ENCODE measurements around the gene DUSP18.
A peak's percentile ranks its signal among the peaks of the same experiment; 100 is the strongest.

Gene DUSP18

DNA sequence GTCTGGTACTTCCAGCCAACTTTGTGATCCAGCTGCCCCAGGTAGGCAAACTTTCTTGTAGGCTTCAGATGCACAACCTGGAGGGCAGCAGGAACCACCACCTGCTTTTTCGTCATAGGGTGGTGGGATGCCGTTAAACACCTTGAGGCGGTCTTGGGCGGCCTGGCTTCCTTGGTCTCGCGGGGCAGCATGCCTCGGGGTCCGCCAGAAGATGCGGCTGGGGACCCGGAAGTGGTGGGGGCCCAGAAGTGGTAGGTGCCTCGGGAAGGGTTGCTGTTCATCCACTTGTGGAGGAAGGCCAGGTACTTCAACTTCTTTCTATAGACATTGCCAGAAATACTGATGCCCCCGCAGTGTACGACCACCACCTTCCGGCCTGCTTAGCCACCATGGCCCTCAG, 13.3 kb downstream of the DUSP18 start:
- no peaks in the 10 kb centered on the region for H3K27me3 ChIP-seq (replicated peaks; ENCODE audit: control insufficient read depth, insufficient read depth, low read length)
- no peak overlapping the region for H3K4me3 ChIP-seq (ENCODE audit: low read length)
- no peaks in the 10 kb centered on the region for H3K36me3 ChIP-seq (ENCODE audit: control insufficient read depth, insufficient read depth, low read length, severe bottlenecking)
- no peaks in the 10 kb centered on the region for H3K9me3 ChIP-seq (ENCODE audit: control insufficient read depth, low read length)
- H3K4me1 ChIP-seq (ENCODE audit: control insufficient read depth, insufficient read depth, low read length) = peaks cover under 1% of the 10 kb centered on the region
- DNase-seq (ENCODE audit: low read depth) = no peak
- no peak overlapping the region for H3K9ac ChIP-seq (ENCODE audit: low read length)

DNA sequence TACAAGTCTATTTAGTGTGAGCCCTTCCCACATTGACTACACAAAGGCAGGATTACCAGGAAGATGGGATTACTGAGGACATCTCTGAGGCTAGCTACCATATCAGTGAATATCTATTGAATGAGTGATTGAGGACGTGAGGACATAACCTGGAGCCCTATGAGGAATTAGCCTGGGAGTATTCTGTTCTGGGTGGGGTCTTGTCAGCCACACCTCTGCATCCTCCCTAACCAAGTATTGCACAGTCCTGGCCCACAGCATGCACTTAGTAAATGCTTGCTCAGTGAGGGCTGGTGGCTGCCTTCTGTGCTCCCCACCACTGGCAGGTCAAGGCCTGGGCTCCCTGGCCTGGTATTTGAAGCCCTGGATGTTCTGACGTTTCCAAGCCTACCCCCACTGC, 14.8 kb downstream of the DUSP18 start:
- H3K27me3 ChIP-seq (replicated peaks; ENCODE audit: control insufficient read depth, insufficient read depth, low read length) = no peaks in the 10 kb centered on the region
- H3K4me3 ChIP-seq (ENCODE audit: low read length) = no peak overlapping the region
- H3K9me3 ChIP-seq (ENCODE audit: control insufficient read depth, low read length) = no peaks in the 10 kb centered on the region
- DNase-seq (ENCODE audit: low read depth) = no peak
- peaks cover 4% of the 10 kb centered on the region for H3K4me1 ChIP-seq (ENCODE audit: control insufficient read depth, insufficient read depth, low read length)
- no peaks in the 10 kb centered on the region for H3K36me3 ChIP-seq (ENCODE audit: control insufficient read depth, insufficient read depth, low read length, severe bottlenecking)
- no peak overlapping the region for H3K9ac ChIP-seq (ENCODE audit: low read length)

DNA sequence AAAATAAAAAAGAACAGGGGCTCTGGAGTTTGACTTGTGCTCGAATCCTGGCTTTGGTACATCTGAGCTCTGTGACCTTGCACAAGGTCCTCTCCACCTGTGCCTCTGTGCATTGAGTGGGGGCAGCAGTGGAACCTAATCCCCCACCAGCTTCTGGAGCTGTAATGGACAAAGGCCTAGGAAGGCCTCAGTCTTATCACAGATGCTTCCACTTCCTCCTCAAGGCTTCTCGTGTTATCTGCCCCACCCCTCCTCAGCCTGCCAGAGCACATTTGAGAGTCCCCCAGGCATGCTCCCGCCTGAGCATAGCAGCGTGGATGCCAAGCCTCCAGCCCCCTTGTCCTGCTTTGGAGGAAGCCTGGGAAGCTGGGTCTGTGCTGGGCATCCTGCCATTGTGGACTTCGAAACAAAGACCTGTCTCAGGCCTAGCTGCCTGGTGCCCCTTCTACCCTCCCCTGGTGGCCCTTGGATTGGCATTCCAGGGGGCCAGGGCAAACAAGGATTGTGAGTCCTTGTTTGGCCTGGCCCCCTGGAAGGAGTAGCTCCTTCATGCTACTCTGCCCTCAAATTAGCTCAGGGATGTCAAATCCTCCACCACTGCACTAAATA, 17.1 kb downstream of the DUSP18 start:
- no peak overlapping the region for H3K9ac ChIP-seq (ENCODE audit: low read length)
- DNase-seq (ENCODE audit: low read depth) = no peak
- no peak overlapping the region for H3K4me3 ChIP-seq (ENCODE audit: low read length)
- no peaks in the 10 kb centered on the region for H3K9me3 ChIP-seq (ENCODE audit: control insufficient read depth, low read length)
- H3K4me1 ChIP-seq (ENCODE audit: control insufficient read depth, insufficient read depth, low read length) = peaks cover 4% of the 10 kb centered on the region
- H3K36me3 ChIP-seq (ENCODE audit: control insufficient read depth, insufficient read depth, low read length, severe bottlenecking) = no peaks in the 10 kb centered on the region
- no peaks in the 10 kb centered on the region for H3K27me3 ChIP-seq (replicated peaks; ENCODE audit: control insufficient read depth, insufficient read depth, low read length)

DNA sequence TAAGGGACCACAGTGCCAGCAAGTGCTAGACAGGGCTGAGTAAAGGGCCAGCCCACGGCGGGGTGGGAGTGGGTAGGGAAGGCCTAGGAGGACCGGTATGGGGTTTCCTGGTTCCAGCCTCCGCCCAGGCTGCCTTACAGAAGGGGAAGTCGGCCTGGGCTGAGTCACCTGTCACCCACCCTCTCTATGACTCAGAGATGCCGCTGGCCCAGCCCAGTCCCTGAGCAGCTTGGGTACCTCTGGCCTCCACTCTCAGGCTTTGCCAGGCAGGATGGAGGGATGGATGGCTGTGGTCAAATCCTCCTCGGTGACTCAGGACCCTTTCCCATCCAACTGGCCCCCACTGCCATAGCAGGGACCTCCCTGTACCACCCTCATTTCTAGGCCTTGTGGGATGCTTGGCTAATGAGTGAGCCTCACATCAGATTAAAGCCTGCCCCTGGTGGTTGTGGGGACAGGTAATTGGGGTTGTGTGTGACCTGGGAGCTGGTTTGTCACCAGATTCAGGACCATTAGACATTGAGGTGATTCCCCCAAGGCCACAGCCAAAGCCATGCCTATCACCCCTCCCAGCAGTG, 18.2 kb downstream of the DUSP18 start:
- no peaks in the 10 kb centered on the region for H3K36me3 ChIP-seq (ENCODE audit: control insufficient read depth, insufficient read depth, low read length, severe bottlenecking)
- no peaks in the 10 kb centered on the region for H3K9me3 ChIP-seq (ENCODE audit: control insufficient read depth, low read length)
- H3K27me3 ChIP-seq (replicated peaks; ENCODE audit: control insufficient read depth, insufficient read depth, low read length) = no peaks in the 10 kb centered on the region
- no peak overlapping the region for H3K4me3 ChIP-seq (ENCODE audit: low read length)
- no peak overlapping the region for H3K9ac ChIP-seq (ENCODE audit: low read length)
- peak; percentile 66 for DNase-seq (ENCODE audit: low read depth)
- H3K4me1 ChIP-seq (ENCODE audit: control insufficient read depth, insufficient read depth, low read length) = peaks cover 10% of the 10 kb centered on the region

DNA sequence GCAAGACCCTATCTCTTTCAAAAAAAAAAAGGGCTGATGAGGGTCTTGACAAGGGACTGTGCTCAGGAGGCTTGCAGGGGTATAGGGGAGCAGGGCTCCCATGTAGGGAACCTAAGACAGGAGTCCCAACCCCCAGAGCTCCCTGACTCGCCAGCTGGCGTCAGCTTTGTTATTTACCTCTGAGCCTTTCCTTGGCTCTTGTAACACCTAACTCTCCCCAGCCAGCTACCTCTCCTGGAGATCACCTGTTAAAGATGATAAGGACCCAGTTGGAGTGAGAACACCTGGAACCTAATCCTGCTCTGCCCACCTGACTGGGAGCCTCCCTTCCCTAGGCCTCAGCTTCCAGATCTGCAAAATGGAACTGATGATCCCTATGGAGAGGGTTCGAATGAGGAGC, 18.9 kb downstream of the DUSP18 start:
- Histone ChIP-seq H3K27me3 (replicated peaks; ENCODE audit: control insufficient read depth, insufficient read depth, low read length) (no peaks in the 10 kb centered on the region), H3K36me3 (ENCODE audit: control insufficient read depth, insufficient read depth, low read length, severe bottlenecking) (no peaks in the 10 kb centered on the region), H3K9me3 (ENCODE audit: control insufficient read depth, low read length) (no peaks in the 10 kb centered on the region), H3K4me3 (ENCODE audit: low read length) (no peak overlapping the region), H3K4me1 (ENCODE audit: control insufficient read depth, insufficient read depth, low read length) (peaks cover 17% of the 10 kb centered on the region), H3K9ac (ENCODE audit: low read length) (no peak overlapping the region)
- no peak for DNase-seq (ENCODE audit: low read depth)

DNA sequence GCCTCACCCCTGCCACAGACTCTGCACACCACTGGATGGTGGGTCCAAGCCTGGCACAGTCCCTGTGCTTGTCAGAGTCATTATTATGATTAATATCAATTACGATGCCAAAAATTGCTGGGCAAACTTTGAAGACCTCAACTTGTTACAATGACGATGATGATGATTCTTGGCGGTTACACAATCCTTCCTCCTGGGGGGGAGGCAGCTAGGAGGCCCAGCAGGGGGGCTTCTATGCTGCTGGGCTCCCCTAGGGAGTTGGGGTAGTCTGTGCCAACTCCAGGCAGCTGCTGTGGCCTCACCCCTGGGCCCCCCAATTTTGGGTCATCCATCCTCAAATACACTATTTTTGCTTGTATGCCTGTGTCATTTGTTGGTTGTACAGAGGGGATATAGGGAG, 20.1 kb downstream of the DUSP18 start:
- H3K27me3 ChIP-seq (replicated peaks; ENCODE audit: control insufficient read depth, insufficient read depth, low read length) = no peaks in the 10 kb centered on the region
- no peak overlapping the region for H3K4me3 ChIP-seq (ENCODE audit: low read length)
- no peak for DNase-seq (ENCODE audit: low read depth)
- H3K36me3 ChIP-seq (ENCODE audit: control insufficient read depth, insufficient read depth, low read length, severe bottlenecking) = no peaks in the 10 kb centered on the region
- peaks cover 24% of the 10 kb centered on the region for H3K4me1 ChIP-seq (ENCODE audit: control insufficient read depth, insufficient read depth, low read length)
- H3K9ac ChIP-seq (ENCODE audit: low read length) = no peak overlapping the region
- no peaks in the 10 kb centered on the region for H3K9me3 ChIP-seq (ENCODE audit: control insufficient read depth, low read length)

DNA sequence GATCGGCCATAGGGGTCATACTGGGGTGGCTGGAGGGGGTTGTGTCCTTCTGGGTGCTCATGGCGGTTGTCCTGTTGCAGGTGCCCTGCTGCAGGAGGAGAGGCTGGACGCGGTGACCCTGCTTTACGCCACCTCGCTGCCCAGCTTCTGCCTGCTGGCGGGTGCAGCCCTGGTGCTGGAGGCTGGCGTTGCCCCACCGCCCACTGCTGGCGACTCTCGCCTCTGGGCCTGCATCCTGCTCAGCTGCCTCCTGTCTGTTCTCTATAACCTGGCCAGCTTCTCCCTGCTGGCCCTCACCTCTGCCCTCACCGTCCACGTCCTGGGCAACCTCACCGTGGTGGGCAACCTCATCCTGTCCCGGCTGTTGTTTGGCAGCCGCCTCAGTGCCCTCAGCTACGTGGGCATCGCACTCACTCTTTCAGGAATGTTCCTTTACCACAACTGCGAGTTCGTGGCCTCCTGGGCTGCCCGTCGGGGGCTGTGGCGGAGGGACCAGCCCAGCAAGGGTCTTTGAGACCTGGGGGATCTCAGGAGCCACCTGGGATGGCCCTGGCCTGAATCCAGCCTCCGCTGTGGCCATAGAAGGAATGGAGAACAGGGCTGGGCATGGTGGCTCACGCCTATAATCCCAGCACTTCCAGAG, 21.0 kb downstream of the DUSP18 start:
- no peak overlapping the region for H3K9ac ChIP-seq (ENCODE audit: low read length)
- no peak overlapping the region for H3K4me3 ChIP-seq (ENCODE audit: low read length)
- no peak for DNase-seq (ENCODE audit: low read depth)
- peaks cover 24% of the 10 kb centered on the region for H3K4me1 ChIP-seq (ENCODE audit: control insufficient read depth, insufficient read depth, low read length)
- no peaks in the 10 kb centered on the region for H3K9me3 ChIP-seq (ENCODE audit: control insufficient read depth, low read length)
- no peaks in the 10 kb centered on the region for H3K27me3 ChIP-seq (replicated peaks; ENCODE audit: control insufficient read depth, insufficient read depth, low read length)
- no peaks in the 10 kb centered on the region for H3K36me3 ChIP-seq (ENCODE audit: control insufficient read depth, insufficient read depth, low read length, severe bottlenecking)

DNA sequence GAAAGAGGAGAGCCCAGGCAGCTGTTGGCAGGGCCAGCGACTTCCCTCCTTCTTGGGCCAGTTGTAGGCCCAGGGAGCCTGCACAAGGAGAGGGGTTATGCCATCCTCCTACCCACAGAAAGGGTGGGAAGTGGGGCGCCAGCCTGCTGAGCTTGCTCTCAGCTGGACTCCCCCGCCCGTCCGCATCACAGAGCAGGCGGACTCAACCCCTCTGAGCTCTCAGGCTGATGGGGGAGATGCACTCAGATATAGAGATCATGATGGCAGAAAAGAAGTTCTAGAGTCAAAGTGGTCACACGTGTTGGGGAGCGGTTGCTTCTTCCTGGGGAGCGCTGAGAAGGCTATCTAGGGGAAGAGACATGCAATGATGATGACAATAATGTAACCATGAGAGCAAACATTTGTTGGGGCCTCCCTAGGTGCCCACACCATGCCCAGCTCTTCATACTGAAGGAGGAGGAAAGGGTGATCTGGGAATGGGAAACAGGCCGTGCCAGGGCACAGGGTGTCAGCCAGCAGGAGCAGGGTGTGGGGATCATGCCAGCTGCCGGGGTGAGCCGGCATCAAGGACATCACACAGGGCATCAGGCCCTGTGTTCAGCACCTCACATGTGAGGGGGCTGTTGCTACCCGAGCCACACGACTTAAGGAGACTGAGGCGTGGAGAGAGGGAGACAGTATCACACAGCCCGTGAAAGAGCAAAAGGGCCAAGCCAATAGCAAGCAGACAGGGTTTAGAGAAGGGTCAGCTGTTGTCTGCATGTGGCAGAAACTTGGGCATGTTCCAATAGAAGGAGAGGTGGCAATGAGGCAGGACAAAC, 24.4 kb downstream of the DUSP18 start:
- no peaks in the 10 kb centered on the region for H3K36me3 ChIP-seq (ENCODE audit: control insufficient read depth, insufficient read depth, low read length, severe bottlenecking)
- H3K9ac ChIP-seq (ENCODE audit: low read length) = no peak overlapping the region
- no peaks in the 10 kb centered on the region for H3K27me3 ChIP-seq (replicated peaks; ENCODE audit: control insufficient read depth, insufficient read depth, low read length)
- H3K9me3 ChIP-seq (ENCODE audit: control insufficient read depth, low read length) = no peaks in the 10 kb centered on the region
- no peak overlapping the region for H3K4me3 ChIP-seq (ENCODE audit: low read length)
- peaks cover 28% of the 10 kb centered on the region for H3K4me1 ChIP-seq (ENCODE audit: control insufficient read depth, insufficient read depth, low read length)
- DNase-seq (ENCODE audit: low read depth) = no peak

DNA sequence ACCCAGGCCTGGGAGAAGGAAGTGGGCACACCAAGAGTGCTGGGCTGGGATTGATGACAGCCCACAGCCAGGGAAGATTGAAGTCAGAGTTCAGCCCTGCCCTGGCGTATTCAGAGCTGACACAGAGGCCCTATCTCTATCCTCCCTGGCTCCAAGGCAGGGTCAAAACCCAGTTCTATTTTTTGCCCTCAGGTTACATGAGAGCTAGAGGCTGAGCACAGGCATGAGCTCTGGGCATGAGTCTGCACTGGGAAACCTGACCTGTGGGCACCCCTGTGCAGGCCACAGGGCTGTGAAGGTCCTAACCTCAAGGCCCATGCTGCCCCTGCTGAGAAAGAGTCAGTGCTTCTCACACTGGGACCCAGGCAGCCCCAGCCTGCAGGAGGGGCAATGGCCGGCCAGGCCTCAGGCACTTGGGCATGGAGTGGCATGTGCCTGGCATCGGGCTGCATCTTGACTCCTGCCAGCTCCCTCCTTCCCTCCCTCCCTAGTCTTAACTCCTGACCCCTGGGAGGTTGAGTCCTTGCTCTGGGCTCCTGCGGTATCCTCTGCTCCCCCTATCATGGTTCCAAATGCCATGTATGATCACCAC, 26.7 kb downstream of the DUSP18 start:
- H3K9me3 ChIP-seq (ENCODE audit: control insufficient read depth, low read length) = no peaks in the 10 kb centered on the region
- H3K4me3 ChIP-seq (ENCODE audit: low read length) = no peak overlapping the region
- H3K4me1 ChIP-seq (ENCODE audit: control insufficient read depth, insufficient read depth, low read length) = peaks cover 48% of the 10 kb centered on the region
- no peaks in the 10 kb centered on the region for H3K36me3 ChIP-seq (ENCODE audit: control insufficient read depth, insufficient read depth, low read length, severe bottlenecking)
- no peaks in the 10 kb centered on the region for H3K27me3 ChIP-seq (replicated peaks; ENCODE audit: control insufficient read depth, insufficient read depth, low read length)
- no peak for DNase-seq (ENCODE audit: low read depth)
- no peak overlapping the region for H3K9ac ChIP-seq (ENCODE audit: low read length)

DNA sequence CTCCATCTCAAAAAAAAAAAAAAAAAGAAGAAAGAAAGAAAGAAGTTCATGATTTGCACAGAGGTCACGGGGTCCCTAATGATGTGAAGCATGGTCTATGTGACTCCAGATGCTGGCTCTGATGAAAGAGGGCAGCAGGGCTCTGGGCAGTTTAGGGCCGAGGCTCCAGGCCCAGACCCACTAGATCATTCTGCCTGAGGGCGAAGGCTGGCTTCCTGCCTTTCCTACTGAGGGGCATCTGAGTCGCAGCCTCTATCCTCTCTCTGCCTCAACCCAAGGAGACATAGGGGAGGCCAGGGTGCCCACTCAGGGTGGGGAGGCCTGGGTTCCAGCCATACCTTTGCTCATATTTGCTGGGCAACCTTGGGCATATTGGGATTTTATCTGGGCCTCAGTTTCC, 27.3 kb downstream of the DUSP18 start:
- Histone ChIP-seq H3K4me1 (ENCODE audit: control insufficient read depth, insufficient read depth, low read length) (peaks cover 49% of the 10 kb centered on the region), H3K36me3 (ENCODE audit: control insufficient read depth, insufficient read depth, low read length, severe bottlenecking) (no peaks in the 10 kb centered on the region), H3K4me3 (ENCODE audit: low read length) (no peak overlapping the region), H3K9ac (ENCODE audit: low read length) (no peak overlapping the region), H3K9me3 (ENCODE audit: control insufficient read depth, low read length) (no peaks in the 10 kb centered on the region), H3K27me3 (replicated peaks; ENCODE audit: control insufficient read depth, insufficient read depth, low read length) (no peaks in the 10 kb centered on the region)
- DNase-seq (ENCODE audit: low read depth) = no peak

DNA sequence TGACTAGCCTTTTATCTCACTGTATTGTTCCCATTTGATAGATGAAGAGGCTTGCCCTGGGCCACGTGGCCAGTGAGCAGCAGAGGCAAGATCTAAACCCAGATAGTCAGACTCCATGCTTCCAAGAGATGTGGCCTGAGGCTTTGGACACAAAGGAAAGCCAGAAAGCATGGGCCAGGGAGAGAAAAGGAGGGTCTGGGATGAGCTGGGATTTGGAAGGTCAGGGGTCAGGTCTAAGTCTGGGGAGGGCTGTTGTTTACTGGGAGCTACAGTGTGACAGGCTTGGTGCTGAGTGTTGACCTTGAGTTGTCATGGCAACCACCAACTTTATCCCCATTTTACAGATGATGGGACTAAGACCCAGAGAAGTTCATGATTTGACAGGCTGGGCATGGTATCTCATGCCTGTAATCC, 30.0 kb downstream of the DUSP18 start:
- H3K9me3 ChIP-seq (ENCODE audit: control insufficient read depth, low read length) = no peaks in the 10 kb centered on the region
- no peak overlapping the region for H3K9ac ChIP-seq (ENCODE audit: low read length)
- peaks cover 38% of the 10 kb centered on the region for H3K4me1 ChIP-seq (ENCODE audit: control insufficient read depth, insufficient read depth, low read length)
- DNase-seq (ENCODE audit: low read depth) = no peak
- no peaks in the 10 kb centered on the region for H3K36me3 ChIP-seq (ENCODE audit: control insufficient read depth, insufficient read depth, low read length, severe bottlenecking)
- H3K4me3 ChIP-seq (ENCODE audit: low read length) = peak overlapping the region; percentile 94
- H3K27me3 ChIP-seq (replicated peaks; ENCODE audit: control insufficient read depth, insufficient read depth, low read length) = no peaks in the 10 kb centered on the region
